ACC112 (cell line): Measurements from ENCODE around the gene RREB1.

ENCODE experiments used
- H2AFZ ChIP-seq: fragments of 200-600 bp; sonication (generic); one replicate; pipeline ENCODE4 v1.6.0; 2017; ENCODE audit warnings: antibody characterized with exemption, low read length; ENCODE audit not compliant: unreplicated experiment
- H3K27ac ChIP-seq: fragments of 200-600 bp; sonication (generic); 2 replicates; pipeline ENCODE4 v1.5.1; 2014; ENCODE audit warnings: low read depth, mild to moderate bottlenecking, antibody characterized with exemption, low read length, moderate library complexity
- H3K27me3 ChIP-seq: fragments of 200-600 bp; sonication (generic); 2 replicates; pipeline ENCODE4 v1.6.1; 2014; ENCODE audit warnings: mild to moderate bottlenecking, antibody characterized with exemption, low read length, moderate library complexity, mixed read lengths; ENCODE audit not compliant: insufficient read depth
- H3K36me3 ChIP-seq: fragments of 200-600 bp; sonication (generic); 2 replicates; pipeline ENCODE4 v1.6.1; 2016; ENCODE audit warnings: mild to moderate bottlenecking, antibody characterized with exemption, low read length, moderate library complexity, mixed read lengths; ENCODE audit not compliant: insufficient read depth
- H3K4me1 ChIP-seq: fragments of 200-600 bp; sonication (generic); one replicate; pipeline ENCODE4 v1.6.1; 2016; ENCODE audit warnings: low read length, mixed read lengths; ENCODE audit not compliant: insufficient read depth, unreplicated experiment, control insufficient read depth
- H3K4me3 ChIP-seq: fragments of 200-600 bp; sonication (generic); 2 replicates; pipeline ENCODE4 v1.5.1; 2014; ENCODE audit warnings: mild to moderate bottlenecking, low read depth, low read length
- H3K79me2 ChIP-seq: fragments of 200-600 bp; sonication (generic); one replicate; pipeline ENCODE4 v1.6.0; 2016; ENCODE audit warnings: low read length; ENCODE audit not compliant: control insufficient read depth, unreplicated experiment, insufficient read depth

Gene RREB1

DNA sequence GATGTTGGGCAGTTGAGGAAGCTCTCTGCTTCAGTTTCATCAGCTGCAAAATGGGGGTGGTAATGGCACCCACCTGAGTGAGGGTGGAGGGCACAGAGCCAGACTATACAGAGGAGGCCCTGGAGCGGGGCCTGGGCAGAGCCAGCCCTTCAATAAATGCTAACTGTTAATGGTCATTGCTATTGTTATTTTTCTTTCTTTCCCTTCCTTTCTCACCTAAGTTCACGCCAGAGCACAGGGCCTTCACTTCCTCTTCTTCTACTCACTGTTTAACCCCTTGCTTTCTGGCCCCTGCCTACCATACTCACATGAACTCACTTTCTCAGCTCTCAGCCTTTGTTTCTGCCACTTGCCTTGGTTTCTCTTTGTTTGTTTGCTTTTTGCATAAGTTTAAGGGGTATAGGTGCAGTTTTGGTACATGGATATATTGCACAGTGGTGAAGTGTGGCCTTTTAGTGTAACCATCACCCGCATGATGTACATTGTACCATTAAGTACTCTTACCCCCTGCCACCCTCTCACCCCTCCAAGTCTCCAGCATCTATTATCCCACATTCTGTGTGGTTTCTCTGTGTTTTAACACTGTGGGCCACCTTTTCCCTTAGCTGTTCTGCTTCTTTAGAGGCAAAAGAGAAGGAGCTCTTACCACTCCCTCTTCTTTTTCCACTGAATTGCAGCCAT is 7.5 kb upstream of the RREB1 start:
- H3K36me3 ChIP-seq: no peaks in the 10 kb centered on the region
- no peaks in the 10 kb centered on the region for H3K27me3 ChIP-seq
- no peak overlapping the region for H3K4me3 ChIP-seq
- H3K79me2 ChIP-seq: no peaks in the 10 kb centered on the region
- H3K27ac ChIP-seq: no peak overlapping the region
- H3K4me1 ChIP-seq: no peaks in the 10 kb centered on the region
- H2AFZ ChIP-seq: no peak overlapping the region

GRCh38 chr6:7100753-7101081 is 7.0 kb upstream of the RREB1 start:
- Histone ChIP-seq H3K4me3 (no peak overlapping the region), H3K27me3 (no peaks in the 10 kb centered on the region)

DNA sequence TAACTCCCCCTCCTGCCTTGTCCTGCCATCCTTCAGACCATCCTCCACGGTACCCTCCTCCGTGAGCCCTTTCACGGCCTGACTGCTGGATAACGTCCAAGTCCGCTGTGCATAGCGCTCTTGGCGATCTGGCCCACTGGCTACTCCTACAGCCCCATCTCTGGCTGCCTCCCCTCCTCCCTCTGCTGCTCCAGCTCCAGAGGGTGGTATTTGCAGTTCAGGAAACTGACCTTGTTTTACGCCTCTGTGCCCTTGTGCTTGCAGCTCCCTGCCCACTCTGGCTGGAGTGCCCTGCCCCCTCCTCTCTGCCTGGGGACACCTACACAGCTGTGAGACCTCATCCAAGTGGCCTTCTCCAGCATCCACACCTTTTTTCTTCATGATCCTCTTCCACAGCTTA is 6.5 kb upstream of the RREB1 start:
- Histone ChIP-seq H2AFZ (no peak overlapping the region), H3K36me3 (no peaks in the 10 kb centered on the region), H3K4me1 (no peaks in the 10 kb centered on the region), H3K4me3 (no peak overlapping the region), H3K27ac (no peak overlapping the region), H3K27me3 (no peaks in the 10 kb centered on the region), H3K79me2 (no peaks in the 10 kb centered on the region)

More at GRCh38 chr6:7100753-7101081, 7.0 kb upstream of the RREB1 start:
- Histone ChIP-seq H2AFZ (no peak overlapping the region), H3K27ac (no peak overlapping the region), H3K79me2 (no peaks in the 10 kb centered on the region), H3K4me1 (no peaks in the 10 kb centered on the region), H3K36me3 (no peaks in the 10 kb centered on the region)

GRCh38 chr6:7104752-7105151 is 3.0 kb upstream of the RREB1 start:
- H2AFZ ChIP-seq: no peak overlapping the region
- H3K79me2 ChIP-seq: peaks cover 12% of the 10 kb centered on the region
- no peaks in the 10 kb centered on the region for H3K36me3 ChIP-seq
- no peak overlapping the region for H3K27ac ChIP-seq
- no peaks in the 10 kb centered on the region for H3K27me3 ChIP-seq
- no peak overlapping the region for H3K4me3 ChIP-seq
- H3K4me1 ChIP-seq: peaks cover 4% of the 10 kb centered on the region

GRCh38 chr6:7106215-7106751 is 1.5 kb upstream of the RREB1 start:
- Histone ChIP-seq H3K36me3 (no peaks in the 10 kb centered on the region), H3K4me3 (peak overlapping the region; percentile 97), H3K27me3 (no peaks in the 10 kb centered on the region), H3K4me1 (peaks cover 15% of the 10 kb centered on the region), H3K27ac (0 out of 2 replicates have a peak overlapping the region, but pooled peaks have one; percentile 14), H3K79me2 (peaks cover 27% of the 10 kb centered on the region), H2AFZ (peak overlapping the region; percentile 57)

DNA sequence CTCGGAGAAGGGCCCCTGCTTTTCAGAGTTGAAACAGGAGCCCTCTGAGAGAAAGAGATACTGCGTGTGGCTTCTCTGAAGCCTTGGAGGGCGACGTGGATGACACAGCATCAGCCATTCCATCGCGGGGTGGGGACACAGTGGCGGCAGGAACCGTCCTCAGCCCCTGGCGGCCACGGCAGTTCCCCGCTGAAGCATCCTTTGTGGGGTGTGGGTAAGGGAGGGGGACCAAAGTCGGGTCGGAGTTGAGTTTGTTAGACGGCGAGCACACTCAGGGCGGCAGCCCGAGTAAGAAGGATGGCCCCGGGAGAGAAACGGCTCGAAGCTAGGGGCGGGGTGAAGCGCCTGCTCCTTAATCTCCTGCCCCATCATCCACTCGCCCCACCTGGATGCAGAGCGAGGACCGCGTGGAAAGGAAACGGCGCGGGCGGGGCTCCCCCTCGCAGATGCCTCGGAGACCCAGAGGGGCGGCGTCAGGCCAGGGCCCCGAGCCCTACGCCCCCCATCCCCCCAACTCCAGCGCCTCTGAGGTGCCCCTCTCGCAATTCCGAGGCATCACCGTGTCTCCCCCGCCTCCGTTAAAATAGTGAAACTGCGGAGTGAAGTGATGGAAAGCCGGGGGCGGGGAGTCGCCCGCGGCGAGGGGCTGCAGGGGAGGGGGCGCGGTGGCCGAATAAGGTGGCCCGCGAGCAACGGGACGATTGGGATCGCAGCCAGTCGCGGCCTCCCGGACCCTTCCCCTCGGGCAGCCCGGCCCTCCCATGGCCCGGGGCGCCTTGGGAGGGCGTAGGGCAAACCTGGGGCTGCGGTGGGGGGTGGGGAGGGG is 796 bp upstream of the RREB1 start:
- peaks cover 34% of the 10 kb centered on the region for H3K79me2 ChIP-seq
- H2AFZ ChIP-seq: peak overlapping the region; percentile 92
- no peaks in the 10 kb centered on the region for H3K36me3 ChIP-seq
- H3K27ac ChIP-seq: 0 out of 2 replicates have a peak overlapping the region, but pooled peaks have one; percentile 14
- no peaks in the 10 kb centered on the region for H3K27me3 ChIP-seq
- H3K4me3 ChIP-seq: peak overlapping the region; percentile 97
- peaks cover 20% of the 10 kb centered on the region for H3K4me1 ChIP-seq

DNA sequence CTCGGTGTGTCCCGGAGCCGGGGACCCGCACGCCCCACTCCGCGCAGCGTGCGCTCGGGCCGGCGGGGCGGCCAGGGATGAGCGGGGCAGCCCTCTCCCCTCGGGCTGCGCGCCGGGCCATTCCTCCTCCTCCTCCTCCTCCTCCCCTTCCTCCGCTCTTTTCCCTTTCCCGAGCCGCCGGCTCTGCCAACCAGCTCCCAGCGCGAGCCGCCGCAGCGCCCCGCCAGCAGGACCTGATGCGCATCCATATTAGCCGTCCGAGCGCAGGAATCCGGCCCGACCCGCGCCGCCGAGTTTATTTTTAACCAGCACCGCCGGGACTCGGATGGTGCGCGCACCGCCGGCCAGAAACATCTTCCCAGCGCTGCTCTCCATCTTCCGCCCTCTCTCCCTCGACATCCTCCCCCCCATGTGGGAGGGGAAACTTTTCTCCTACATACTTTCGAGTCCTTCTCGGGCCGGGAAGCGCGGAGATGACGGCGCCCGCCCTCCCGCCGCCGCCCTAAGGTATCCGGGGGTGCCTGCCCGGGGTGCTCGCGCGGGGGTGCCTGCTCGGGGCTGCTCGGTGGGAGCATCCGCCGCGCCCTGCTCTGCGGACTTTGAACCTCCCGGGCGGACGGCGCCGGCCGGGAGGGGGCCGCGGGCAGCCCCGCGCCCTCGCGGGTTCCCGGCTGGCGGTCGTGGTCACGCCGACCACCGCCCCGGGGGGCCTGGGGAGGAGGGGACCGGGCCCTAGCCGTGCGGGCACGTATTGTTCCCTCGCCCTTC is 619 bp downstream of the RREB1 start:
- H3K4me3 ChIP-seq: peak overlapping the region; percentile 97
- no peaks in the 10 kb centered on the region for H3K27me3 ChIP-seq
- H3K36me3 ChIP-seq: no peaks in the 10 kb centered on the region
- H3K79me2 ChIP-seq: peaks cover 48% of the 10 kb centered on the region
- H3K4me1 ChIP-seq: peaks cover 21% of the 10 kb centered on the region
- peak overlapping the region; percentile 92 for H2AFZ ChIP-seq
- H3K27ac ChIP-seq: peak overlapping the region; percentile 42

DNA sequence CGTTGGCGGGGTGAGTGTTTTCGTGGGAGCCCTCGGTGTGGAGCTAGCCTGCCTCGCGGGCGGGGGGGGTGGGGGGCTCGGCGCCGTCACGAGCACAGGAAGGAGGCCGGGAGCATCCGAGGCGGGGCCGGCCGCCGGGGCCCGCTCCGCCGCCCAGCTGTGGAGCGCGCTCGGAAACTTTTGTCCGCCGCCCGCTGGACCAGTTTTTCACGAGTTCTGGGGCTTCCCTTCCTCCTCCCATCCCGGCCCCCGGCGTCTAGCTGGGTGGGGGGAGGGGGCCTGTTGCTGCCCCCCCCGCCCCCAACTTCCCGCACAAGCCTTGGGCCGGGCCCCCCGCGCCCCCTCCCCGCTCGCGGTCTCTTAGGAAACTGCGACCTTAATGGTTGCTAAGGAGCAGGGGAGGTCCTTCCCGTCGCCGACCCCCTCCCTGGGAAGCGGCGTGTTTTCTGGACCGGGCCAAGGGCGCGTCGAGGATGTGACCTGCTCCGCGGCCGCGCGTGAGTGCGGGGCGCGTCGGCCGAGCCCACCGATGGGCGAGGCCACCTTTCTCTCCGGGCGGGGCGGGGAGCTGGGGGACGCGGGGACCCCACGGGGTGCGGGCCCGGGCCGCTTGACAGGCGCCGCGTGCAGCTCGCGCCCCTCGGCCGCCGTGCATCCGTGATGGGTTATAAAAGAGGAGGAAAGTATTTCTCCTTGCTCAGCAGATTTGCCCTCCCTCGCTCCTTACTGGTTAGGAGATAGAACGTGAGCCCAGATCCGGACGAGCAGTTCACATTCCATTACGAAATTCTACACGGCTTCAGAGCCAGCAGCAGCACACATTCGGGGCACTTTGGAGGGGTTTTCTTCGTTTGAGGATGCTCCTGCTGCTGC is 1.4 kb downstream of the RREB1 start:
- H3K27me3 ChIP-seq: no peaks in the 10 kb centered on the region
- H2AFZ ChIP-seq: peak overlapping the region; percentile 92

GRCh38 chr6:7110092-7110792 is 2.5 kb downstream of the RREB1 start:
- no peak overlapping the region for H3K27ac ChIP-seq
- H3K36me3 ChIP-seq: no peaks in the 10 kb centered on the region
- peaks cover 66% of the 10 kb centered on the region for H3K79me2 ChIP-seq
- no peaks in the 10 kb centered on the region for H3K27me3 ChIP-seq
- H3K4me1 ChIP-seq: peaks cover 21% of the 10 kb centered on the region
- H2AFZ ChIP-seq: no peak overlapping the region
- H3K4me3 ChIP-seq: peak overlapping the region; percentile 97

More for the DNA sequence above, 1.4 kb downstream of the RREB1 start:
- Histone ChIP-seq H3K79me2 (peaks cover 56% of the 10 kb centered on the region), H3K4me3 (peak overlapping the region; percentile 97), H3K36me3 (no peaks in the 10 kb centered on the region), H3K27ac (peak overlapping the region; percentile 42; the same call in 1 of the 2 replicates), H3K4me1 (peaks cover 21% of the 10 kb centered on the region)
